Measurements from ENCODE around the gene KCNQ1OT1.

KCNQ1OT1 gene

GRCh38 chr11:2665526-2666400, 34.0 kb downstream of the KCNQ1OT1 start:
- DNase-seq, result no peak

DNA sequence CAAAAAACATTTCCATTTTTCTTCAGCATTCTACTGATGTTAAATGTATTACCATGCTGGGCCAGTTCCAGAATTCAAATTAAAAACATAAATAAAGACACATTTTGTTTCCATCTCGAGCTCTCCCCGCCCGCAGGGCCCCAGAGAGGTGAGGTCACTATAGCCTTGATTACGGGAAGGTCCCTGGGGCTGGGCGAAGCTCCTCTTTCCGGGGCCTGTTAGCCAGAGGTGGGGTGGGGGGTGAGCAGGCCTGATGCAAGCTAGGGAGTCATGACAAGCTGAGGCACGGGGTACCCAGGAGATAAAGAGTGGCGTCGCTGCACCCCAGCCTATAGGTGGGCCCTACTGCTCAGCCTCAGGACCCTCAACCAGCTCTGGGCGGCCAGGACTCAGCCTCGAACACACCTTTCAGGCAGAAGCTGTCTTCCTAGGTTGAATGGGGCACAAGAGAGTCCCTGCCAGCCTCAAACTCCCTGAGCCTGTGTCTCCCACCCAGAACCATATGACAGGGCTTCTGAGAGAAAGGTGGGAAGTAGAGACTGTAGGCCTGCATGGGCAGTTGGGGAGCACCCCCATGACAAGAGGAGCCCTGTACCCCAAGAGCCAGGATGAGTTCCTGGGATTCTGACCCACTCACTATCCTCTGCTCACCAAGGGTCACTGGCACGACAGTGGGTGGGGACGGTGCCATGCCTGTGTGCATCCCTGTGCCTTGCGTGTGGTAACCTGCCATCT, 34.8 kb downstream of the KCNQ1OT1 start:
- DNase-seq, result no peak

GRCh38 chr11:2664376-2664775, 35.4 kb downstream of the KCNQ1OT1 start:
- no peak for DNase-seq

- no peak for DNase-seq
These were observed 35.9 kb downstream of the KCNQ1OT1 start for GRCh38 chr11:2663915-2664314.

- DNase-seq, result no peak
These were observed 36.3 kb downstream of the KCNQ1OT1 start for GRCh38 chr11:2663506-2663905.

- no peak for DNase-seq
These were observed 37.1 kb downstream of the KCNQ1OT1 start for GRCh38 chr11:2662430-2663299.

- no peak for DNase-seq
These were observed 37.8 kb downstream of the KCNQ1OT1 start for GRCh38 chr11:2662024-2662312.

DNA sequence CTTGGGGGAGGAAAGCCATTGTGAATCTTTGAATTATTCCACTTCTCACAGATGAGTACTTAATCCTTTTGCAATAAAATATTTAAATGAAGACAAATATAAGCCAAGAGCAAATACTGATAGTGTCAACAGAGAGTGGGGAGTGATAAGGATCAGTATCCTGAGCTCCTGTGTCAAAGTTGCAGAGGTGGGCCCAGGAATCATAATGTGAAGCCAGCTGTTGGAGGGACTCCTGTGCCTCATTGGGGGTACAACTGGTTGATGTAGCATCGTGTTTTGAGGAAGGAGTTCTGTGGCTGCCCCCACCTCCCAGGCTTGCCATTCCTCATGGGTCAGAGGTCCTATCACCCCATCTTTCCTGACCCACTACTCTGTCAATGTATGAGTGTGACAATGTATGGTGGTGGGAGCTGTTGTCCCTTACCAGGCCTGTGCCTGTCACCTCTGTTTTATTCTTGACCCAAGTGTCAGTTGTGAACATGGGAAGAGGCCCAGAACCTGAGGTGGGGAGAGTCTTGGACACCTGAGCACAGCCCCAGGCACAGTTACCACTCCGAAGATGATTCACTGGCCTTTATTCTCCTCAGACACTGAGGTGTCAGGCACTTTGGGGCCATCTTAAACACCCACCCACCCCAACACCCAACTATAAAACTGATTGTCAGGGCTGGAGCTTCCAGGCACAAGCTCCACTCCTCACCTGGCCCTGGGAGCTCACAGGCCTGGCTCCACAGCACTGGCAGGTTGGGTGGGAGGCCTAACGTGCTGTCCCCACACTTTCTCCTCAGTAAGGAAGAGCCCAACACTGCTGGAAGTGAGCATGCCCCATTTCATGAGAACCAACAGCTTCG, 38.4 kb downstream of the KCNQ1OT1 start:
- DNase-seq, result no peak

DNA sequence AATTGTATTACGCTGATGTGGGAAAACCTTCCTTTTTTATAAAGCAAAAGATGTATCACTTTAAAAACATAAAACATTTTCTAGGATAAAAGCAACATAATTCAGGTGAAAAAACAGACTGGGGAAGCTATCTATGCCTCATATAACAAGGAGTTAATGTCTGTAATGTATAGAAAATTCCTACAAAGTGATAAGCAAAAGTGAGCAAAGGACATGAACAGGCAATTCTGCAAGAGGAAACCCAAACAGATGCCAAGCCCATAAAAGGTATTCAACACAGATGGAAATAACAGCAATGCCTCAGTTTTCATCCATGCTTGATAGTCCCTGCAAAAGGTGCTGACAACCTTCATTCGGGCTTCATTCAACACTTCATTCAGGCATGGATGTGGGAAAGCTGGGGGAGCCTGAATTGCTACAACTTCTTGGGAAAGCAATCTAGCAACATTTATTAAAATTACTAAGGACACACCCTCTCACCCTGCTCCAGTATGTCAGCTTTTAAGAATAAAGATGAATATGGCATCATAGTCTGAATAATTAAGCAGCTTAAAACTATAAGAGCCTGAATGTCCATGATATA, 39.3 kb downstream of the KCNQ1OT1 start:
- DNase-seq, result no peak

- no peak for DNase-seq
These were observed 42.0 kb downstream of the KCNQ1OT1 start for GRCh38 chr11:2657697-2658284.

GRCh38 chr11:2656859-2657258, 42.9 kb downstream of the KCNQ1OT1 start:
- no peak for DNase-seq

GRCh38 chr11:2655834-2656622, 43.8 kb downstream of the KCNQ1OT1 start:
- no peak for DNase-seq

- no peak for DNase-seq
These were observed 44.6 kb downstream of the KCNQ1OT1 start for GRCh38 chr11:2655016-2655719.

DNA sequence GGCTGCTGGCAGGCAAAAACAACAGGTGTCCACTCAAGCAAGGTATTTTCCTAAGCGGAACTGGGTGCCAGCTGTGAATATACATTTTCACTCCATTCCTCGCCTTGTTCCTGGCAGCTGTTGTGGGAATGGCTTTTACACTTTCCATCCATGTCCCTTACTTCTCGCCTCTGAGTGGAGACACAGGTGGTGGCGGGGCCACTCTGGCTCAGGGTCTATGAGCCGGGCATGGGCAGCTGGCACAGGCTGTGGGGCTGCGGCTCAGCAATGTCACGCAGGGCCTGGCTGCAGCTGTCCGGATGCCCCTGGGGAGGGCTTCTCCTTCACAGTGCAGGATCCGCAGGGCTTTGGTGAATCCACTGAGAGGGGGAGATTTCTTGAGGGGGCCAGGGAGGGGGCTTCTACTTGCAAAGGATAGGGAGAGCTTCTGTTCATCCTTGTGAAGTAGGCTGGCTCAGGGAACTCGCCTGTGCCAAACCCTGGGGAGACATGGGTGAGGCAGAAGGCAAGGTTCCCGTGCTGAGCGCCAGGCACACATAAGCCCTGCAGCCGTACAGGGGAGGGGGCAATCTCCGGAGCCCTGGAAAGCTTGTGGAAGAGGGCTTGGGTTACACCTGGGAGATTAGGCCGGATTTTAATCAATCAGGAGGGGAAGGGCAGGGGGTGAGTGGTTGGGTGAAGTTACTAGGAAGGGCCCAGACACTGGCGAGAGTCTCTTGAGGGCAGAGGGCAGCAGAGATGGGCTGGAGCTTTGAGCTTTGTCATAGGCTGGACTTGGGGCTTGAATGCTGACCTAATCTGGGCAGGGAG, 45.7 kb downstream of the KCNQ1OT1 start:
- no peak for DNase-seq

GRCh38 chr11:2653198-2653551, 46.6 kb downstream of the KCNQ1OT1 start:
- no peak for DNase-seq

GRCh38 chr11:2652333-2653197, 47.2 kb downstream of the KCNQ1OT1 start:
- DNase-seq, result no peak

GRCh38 chr11:2651826-2652271, 47.9 kb downstream of the KCNQ1OT1 start:
- DNase-seq, result no peak

GRCh38 chr11:2651054-2651617, 48.7 kb downstream of the KCNQ1OT1 start:
- DNase-seq, result no peak
